Measurements from ENCODE around the gene KIF13A. TPM values are rescaled to one million over a fixed set of nuclear protein-coding genes. Genes with fewer than 3 reads are reported as not detected.

Gene KIF13A
- total RNA-seq, 3 donors from 2014 or later (not counting 1 experiment from before 2014, with no cell fraction given) = 15.0 to 26.4 (median 19.5) TPM

GRCh38 chr6:17968876-17969275 lies 18.6 kb downstream of the KIF13A start:
- Histone ChIP-seq H3K36me3 (ENCODE audit: control insufficient read depth, insufficient read depth, low read length) (no peaks in the 10 kb centered on the region), H3K27ac (ENCODE audit: low read length) (no peak overlapping the region), H3K9me3 (ENCODE audit: control insufficient read depth, insufficient read depth, low read length) (no peaks in the 10 kb centered on the region), H3K27me3 (ENCODE audit: control insufficient read depth, insufficient read depth, low read length) (no peaks in the 10 kb centered on the region), H3K4me3 (ENCODE audit: low read length) (no peak overlapping the region), H3K4me1 (ENCODE audit: control insufficient read depth, insufficient read depth, low read length) (no peaks in the 10 kb centered on the region)
- no peaks in the 10 kb centered on the region for H3K36me3 Mint-ChIP-seq
- no peaks in the 10 kb centered on the region for H3K9me3 Mint-ChIP-seq
- intact Hi-C loops (cut with micrococcal nuclease) = no loop called here
- no peak overlapping the region for H3K4me3 Mint-ChIP-seq
- no peak for DNase-seq
- peak overlapping the region in 1 of 2 donors; percentile 13 for H3K27ac Mint-ChIP-seq
- 91% methylated on average over 2 of the region's 2 CpGs for WGBS (ENCODE audit: insufficient coverage)
- H3K27me3 Mint-ChIP-seq (ENCODE audit: low read depth in 2 of 2) = no peaks in the 10 kb centered on the region
- no peak for ATAC-seq
- peaks cover 4 to 31% of the 10 kb centered on the region in 2 donors for H3K4me1 Mint-ChIP-seq
- TF ChIP-seq, protein P1, sequence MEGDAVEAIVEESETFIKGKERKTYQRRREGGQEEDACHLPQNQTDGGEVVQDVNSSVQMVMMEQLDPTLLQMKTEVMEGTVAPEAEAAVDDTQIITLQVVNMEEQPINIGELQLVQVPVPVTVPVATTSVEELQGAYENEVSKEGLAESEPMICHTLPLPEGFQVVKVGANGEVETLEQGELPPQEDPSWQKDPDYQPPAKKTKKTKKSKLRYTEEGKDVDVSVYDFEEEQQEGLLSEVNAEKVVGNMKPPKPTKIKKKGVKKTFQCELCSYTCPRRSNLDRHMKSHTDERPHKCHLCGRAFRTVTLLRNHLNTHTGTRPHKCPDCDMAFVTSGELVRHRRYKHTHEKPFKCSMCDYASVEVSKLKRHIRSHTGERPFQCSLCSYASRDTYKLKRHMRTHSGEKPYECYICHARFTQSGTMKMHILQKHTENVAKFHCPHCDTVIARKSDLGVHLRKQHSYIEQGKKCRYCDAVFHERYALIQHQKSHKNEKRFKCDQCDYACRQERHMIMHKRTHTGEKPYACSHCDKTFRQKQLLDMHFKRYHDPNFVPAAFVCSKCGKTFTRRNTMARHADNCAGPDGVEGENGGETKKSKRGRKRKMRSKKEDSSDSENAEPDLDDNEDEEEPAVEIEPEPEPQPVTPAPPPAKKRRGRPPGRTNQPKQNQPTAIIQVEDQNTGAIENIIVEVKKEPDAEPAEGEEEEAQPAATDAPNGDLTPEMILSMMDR (IDR thresholded peaks at IDR 0.05) = no peak

- Histone ChIP-seq H3K4me1 (ENCODE audit: control insufficient read depth, insufficient read depth, low read length) (no peaks in the 10 kb centered on the region), H3K4me3 (ENCODE audit: low read length) (no peak overlapping the region), H3K27ac (ENCODE audit: low read length) (no peak overlapping the region), H3K27me3 (ENCODE audit: control insufficient read depth, insufficient read depth, low read length) (no peaks in the 10 kb centered on the region), H3K36me3 (ENCODE audit: control insufficient read depth, insufficient read depth, low read length) (no peaks in the 10 kb centered on the region), H3K9me3 (ENCODE audit: control insufficient read depth, insufficient read depth, low read length) (no peaks in the 10 kb centered on the region)
- Mint-ChIP-seq H3K27me3 (ENCODE audit: low read depth in 2 of 2) (no peaks in the 10 kb centered on the region), H3K36me3 (no peaks in the 10 kb centered on the region), H3K27ac (no peak overlapping the region), H3K9me3 (no peaks in the 10 kb centered on the region), H3K4me1 (peaks cover under 1 to 25% of the 10 kb centered on the region in 2 donors), H3K4me3 (no peak overlapping the region)
- ATAC-seq (no peak), DNase-seq (no peak)
- WGBS (ENCODE audit: insufficient coverage) = 86% methylated on average over 5 of the region's 5 CpGs
- intact Hi-C loops (cut with micrococcal nuclease) = no loop called here
- TF ChIP-seq, protein P1 (IDR thresholded peaks at IDR 0.05) = no peak
Measured at GRCh38 chr6:17967668-17968518, 19.5 kb downstream of the KIF13A start.

DNA sequence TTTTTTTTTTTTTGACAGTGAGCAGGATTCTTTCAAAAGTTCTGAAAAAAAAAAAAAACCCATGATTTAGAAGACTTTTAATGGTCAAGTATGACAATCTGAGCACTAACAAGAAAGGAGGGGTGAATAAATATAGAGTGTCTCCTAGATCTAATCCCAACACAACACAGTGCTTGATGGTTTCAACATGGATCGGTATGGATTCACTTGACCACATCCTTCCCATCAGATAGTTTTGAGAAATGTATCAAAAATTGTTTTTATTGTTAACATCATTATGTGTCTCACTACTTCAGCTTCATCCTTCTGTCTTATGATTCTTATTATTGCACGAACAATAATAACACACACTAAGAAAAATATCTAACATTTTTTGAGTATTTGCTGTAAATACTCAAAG lies 21.0 kb downstream of the KIF13A start:
- no peaks in the 10 kb centered on the region for H3K9me3 Mint-ChIP-seq
- no peak overlapping the region for H3K4me3 Mint-ChIP-seq
- ATAC-seq (no peak), DNase-seq (no peak)
- no CpG with 5 or more reads among the region's 2 CpGs for WGBS (ENCODE audit: insufficient coverage)
- no peaks in the 10 kb centered on the region for H3K27me3 Mint-ChIP-seq (ENCODE audit: low read depth in 2 of 2)
- peaks cover 14 to 27% of the 10 kb centered on the region in 2 donors for H3K4me1 Mint-ChIP-seq
- Histone ChIP-seq H3K27ac (ENCODE audit: low read length) (no peak overlapping the region), H3K36me3 (ENCODE audit: control insufficient read depth, insufficient read depth, low read length) (no peaks in the 10 kb centered on the region), H3K4me1 (ENCODE audit: control insufficient read depth, insufficient read depth, low read length) (no peaks in the 10 kb centered on the region), H3K4me3 (ENCODE audit: low read length) (no peak overlapping the region), H3K27me3 (ENCODE audit: control insufficient read depth, insufficient read depth, low read length) (no peaks in the 10 kb centered on the region), H3K9me3 (ENCODE audit: control insufficient read depth, insufficient read depth, low read length) (no peaks in the 10 kb centered on the region)
- TF ChIP-seq, protein P1 (IDR thresholded peaks at IDR 0.05) = no peak
- intact Hi-C loops (cut with micrococcal nuclease) = no loop called here
- no peak overlapping the region for H3K27ac Mint-ChIP-seq
- H3K36me3 Mint-ChIP-seq = no peaks in the 10 kb centered on the region

Data from natural killer cell (primary cell).